ENCODE results near the gene LUC7L.
"Not testable (repeated sequence)": the region's sequence is repeated elsewhere in the genome, so short reads cannot be mapped to it uniquely, and the experiment has no call there.

Gene LUC7L, protein sequence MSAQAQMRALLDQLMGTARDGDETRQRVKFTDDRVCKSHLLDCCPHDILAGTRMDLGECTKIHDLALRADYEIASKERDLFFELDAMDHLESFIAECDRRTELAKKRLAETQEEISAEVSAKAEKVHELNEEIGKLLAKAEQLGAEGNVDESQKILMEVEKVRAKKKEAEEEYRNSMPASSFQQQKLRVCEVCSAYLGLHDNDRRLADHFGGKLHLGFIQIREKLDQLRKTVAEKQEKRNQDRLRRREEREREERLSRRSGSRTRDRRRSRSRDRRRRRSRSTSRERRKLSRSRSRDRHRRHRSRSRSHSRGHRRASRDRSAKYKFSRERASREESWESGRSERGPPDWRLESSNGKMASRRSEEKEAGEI

GRCh38 chr16:228852-229730 is at the start of gene LUC7L:
LUC7L (minus strand) TSS chr16:229449; CDS start chr16:229339, 110 bp downstream.
- DNase-seq (ENCODE audit: low read depth in 2 of 2) = peak; percentile 74 to 76

GRCh38 chr16:278863-279366 is 49.7 kb upstream of the LUC7L start:
- no peak for DNase-seq (ENCODE audit: low read depth in 2 of 2)

DNA sequence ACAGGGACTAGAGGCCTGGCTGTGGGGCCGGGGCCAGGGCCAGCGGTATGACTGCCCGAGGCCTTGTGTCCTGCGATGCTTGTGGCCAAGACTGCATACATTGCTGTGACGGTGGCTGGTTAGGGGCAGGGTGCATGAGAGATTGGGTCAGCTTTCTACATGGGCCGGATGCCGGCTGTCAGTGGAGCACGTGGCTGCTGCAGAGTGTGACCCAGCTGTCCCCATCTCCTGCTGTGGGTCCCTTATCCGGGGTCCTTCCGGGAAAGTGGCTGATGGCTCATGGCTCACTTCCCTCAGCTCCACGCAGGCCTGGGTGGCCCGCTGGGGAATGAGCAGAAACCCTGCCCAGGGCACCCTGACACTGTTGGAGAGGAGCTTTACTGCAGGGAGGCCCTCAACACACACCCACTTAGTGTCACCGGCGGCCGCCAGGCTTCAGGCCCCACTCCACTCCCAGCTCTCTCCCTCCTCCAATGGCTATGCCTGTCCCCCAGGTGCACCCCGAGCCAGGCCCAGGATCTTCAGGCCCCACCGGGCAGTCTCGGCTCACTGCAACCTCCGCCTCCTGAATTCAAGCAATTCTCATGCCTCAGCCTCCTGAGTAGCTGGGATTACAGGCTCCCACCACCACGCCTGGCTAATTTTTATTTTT is 47.3 kb upstream of the LUC7L start:
- DNase-seq (ENCODE audit: low read depth in 2 of 2) = no peak

GRCh38 chr16:275786-276232 is 46.6 kb upstream of the LUC7L start, which contains the start of gene RGS11:
RGS11 (minus strand) TSS chr16:275944; CDS start chr16:275911, 33 bp downstream.
- no peak for DNase-seq (ENCODE audit: low read depth in 2 of 2)

- no peak for DNase-seq (ENCODE audit: low read depth in 2 of 2)
Observed at GRCh38 chr16:275041-275641, 45.9 kb upstream of the LUC7L start.

DNA sequence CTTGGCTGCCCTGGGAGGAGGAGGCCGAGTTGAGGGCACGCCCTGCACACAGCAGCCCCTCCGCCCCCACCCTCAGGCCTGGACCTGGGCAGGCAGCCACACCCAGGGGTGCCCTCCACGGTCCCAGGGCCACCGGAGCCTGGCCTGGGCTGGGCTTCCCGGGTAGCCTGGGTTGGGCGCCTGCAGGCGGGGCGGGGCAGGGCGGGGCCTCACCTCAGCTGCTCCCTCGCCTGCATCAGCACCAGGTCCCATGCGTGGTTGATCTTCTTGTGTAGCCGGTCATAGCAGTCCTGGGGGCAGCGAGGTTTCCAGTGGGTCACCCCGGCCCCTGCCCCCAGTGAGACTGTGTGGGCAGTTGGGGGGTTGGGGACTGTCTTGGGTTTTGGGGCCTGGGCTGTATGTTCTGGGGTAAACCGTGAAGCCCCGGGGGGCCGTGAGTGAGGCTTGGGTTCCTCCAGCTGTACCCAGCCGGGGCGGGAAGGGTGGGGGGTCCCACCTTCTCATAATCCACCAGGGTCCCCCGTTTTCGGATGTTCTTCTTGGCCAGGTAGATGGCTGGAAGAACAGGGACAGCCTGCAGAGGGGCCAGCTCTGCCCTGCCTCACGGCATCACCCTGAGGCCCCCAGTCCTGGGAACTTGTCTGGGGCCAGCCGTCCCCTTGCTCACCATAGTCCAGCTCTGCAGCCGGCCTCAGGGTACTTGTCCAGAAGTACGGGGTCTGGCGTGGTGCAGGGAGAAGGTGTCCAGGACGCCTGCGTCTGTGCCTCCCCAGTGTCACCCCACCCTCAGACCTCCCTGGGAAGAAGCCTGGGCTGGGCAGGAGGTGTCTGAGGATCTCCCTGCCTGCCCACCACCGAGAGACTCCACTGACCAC is 44.5 kb upstream of the LUC7L start:
- DNase-seq (ENCODE audit: low read depth in 2 of 2) = no peak

- no peak for DNase-seq (ENCODE audit: low read depth in 2 of 2)
Observed at GRCh38 chr16:272633-273546, 43.6 kb upstream of the LUC7L start.

GRCh38 chr16:270381-271255 is 41.4 kb upstream of the LUC7L start:
- no peak for DNase-seq (ENCODE audit: low read depth in 2 of 2)

DNA sequence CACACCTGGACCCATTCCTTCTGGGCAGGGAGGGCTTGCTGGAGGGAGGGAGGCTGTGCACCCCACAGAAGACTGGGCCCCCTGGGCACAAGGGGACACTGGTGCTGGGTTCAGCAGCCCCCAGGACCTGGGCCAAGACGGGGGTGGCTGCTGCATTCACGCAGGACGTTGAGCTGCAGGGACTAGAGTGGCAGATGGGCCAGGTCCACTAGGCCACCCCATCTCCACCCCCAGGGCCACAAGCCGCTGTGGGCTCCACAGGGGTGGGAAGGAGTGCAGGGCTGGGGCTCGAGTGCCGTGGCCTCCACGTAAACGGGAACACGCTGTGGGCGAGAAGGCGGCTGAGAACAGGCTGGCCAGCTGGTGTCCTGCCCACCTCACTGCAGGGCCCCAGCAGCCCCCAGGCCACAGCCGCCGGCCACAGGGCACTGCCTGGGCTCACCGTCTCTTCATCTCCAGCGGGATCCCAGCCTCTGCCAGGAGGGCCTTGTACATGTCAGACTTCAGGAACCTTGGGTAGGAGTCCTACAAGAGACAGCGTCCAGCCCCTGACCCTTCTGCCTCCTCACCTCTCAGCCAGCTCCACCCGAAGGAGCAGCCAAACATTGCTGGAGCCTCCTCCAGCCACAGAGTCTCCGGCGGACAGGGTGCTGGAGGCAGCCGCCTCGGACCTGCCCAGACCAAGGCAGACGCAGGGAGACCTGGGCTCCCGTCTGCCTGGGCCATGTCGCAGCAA is 40.0 kb upstream of the LUC7L start:
- no peak for DNase-seq (ENCODE audit: low read depth in 2 of 2)

- no peak for DNase-seq (ENCODE audit: low read depth in 2 of 2)
Observed at GRCh38 chr16:268141-269053, 39.1 kb upstream of the LUC7L start.

DNA sequence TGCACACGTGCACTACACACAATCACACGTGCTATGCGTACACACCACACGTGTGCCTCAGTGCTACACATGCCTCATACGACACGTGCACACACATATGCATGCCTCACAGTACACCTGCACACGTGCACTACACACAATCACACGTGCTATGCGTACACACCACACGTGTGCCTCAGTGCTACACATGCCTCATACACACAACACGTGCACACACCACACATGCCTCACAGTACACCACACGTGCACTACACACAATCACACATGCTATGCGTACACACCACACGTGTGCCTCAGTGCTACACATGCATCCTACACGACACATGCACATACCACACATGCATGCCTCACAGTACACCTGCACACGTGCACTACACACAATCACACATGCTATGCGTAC is 38.3 kb upstream of the LUC7L start:
- DNase-seq (ENCODE audit: low read depth in 2 of 2) = not testable (repeated sequence)

GRCh38 chr16:266258-267164 is 37.3 kb upstream of the LUC7L start:
- no peak for DNase-seq (ENCODE audit: low read depth in 2 of 2)

DNA sequence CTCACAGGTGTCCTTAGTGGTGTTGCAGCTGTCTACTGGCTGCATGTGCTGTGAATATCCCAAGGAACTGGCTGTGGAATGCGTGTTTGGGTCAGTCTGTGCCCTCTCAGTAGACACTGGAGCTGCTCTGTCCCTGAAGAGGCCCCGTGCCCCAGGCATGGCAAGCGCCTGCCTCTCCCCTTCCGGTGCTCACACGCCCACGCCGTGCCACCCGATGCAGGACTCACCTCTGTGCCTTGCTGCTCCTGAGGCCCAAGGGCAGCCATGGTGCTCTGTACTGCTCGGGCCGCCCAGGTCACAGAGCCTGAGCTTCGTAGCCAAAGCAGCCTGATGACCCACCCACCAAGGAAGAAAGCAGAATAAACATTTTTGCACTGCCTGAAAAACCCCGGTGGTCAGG is 36.5 kb upstream of the LUC7L start:
- DNase-seq (ENCODE audit: low read depth in 2 of 2) = no peak

- no peak for DNase-seq (ENCODE audit: low read depth in 2 of 2)
Observed at GRCh38 chr16:265002-265529, 35.8 kb upstream of the LUC7L start.

- no peak for DNase-seq (ENCODE audit: low read depth in 2 of 2)
Observed at GRCh38 chr16:264440-264951, 35.2 kb upstream of the LUC7L start.

Measured in stimulated activated CD8-positive, alpha-beta memory T cell treated with anti-CD3 and anti-CD28 coated beads, Interleukin-15, amount 100 ng/mL, for 4 hours (primary cell).